Hepatocyte (in vitro differentiated cells): ENCODE results near the gene TFAP2A.

ENCODE experiments used
- EZH2 ChIP-seq: fragments of 200-600 bp; sonication (generic); IDR thresholded peaks from 2 replicates; pipeline ENCODE4 v1.6.1; 2016; ENCODE audit warnings: antibody characterized with exemption, mild to moderate bottlenecking, borderline replicate concordance
- EZH2phosphoT487 ChIP-seq: fragments of 200-600 bp; sonication (generic); IDR thresholded peaks from one replicate; pipeline ENCODE4 v1.6.1; 2018; ENCODE audit warnings: antibody characterized with exemption, mild to moderate bottlenecking, low read depth, moderate library complexity; ENCODE audit not compliant: unreplicated experiment, severe bottlenecking
- TF ChIP-seq, protein P1 (sequence below): fragments of 200-600 bp; sonication (generic); IDR thresholded peaks from 2 replicates; pipeline ENCODE4 v1.5.1; 2016; ENCODE audit warnings: antibody characterized with exemption, mild to moderate bottlenecking; ENCODE audit not compliant: poor library complexity

DNA sequence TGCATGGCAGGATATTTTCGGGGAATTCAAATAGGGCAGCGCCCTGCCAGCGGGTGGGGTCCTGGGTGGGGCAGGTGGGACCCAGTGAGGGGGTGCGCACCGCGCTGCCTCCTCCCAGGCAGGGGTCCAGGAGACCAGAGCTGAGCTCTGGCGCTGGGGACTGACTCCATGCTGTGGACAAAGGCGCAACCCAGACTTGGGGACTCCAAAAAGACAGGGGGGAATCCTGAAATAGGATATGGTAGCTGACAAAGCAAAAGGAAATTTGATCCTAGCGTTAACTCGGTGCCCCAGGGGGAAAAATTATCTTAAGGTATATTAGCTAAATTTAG, 23.6 kb downstream of the TFAP2A start:
- TF ChIP-seq, protein P1, sequence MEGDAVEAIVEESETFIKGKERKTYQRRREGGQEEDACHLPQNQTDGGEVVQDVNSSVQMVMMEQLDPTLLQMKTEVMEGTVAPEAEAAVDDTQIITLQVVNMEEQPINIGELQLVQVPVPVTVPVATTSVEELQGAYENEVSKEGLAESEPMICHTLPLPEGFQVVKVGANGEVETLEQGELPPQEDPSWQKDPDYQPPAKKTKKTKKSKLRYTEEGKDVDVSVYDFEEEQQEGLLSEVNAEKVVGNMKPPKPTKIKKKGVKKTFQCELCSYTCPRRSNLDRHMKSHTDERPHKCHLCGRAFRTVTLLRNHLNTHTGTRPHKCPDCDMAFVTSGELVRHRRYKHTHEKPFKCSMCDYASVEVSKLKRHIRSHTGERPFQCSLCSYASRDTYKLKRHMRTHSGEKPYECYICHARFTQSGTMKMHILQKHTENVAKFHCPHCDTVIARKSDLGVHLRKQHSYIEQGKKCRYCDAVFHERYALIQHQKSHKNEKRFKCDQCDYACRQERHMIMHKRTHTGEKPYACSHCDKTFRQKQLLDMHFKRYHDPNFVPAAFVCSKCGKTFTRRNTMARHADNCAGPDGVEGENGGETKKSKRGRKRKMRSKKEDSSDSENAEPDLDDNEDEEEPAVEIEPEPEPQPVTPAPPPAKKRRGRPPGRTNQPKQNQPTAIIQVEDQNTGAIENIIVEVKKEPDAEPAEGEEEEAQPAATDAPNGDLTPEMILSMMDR, result no peak
- TF ChIP-seq EZH2phosphoT487 (no peak), EZH2 (no peak)
